NOMO-1 treated with dmso at 0.1 percent for 144 hours (cell line): Measurements from ENCODE around the gene RNF212.

Experiments
- DNase-seq: peaks from one replicate; lab custom pipeline; 2025; ENCODE audit not compliant: unreplicated experiment; lab: John Stamatoyannopoulos, UW

Gene RNF212

DNA sequence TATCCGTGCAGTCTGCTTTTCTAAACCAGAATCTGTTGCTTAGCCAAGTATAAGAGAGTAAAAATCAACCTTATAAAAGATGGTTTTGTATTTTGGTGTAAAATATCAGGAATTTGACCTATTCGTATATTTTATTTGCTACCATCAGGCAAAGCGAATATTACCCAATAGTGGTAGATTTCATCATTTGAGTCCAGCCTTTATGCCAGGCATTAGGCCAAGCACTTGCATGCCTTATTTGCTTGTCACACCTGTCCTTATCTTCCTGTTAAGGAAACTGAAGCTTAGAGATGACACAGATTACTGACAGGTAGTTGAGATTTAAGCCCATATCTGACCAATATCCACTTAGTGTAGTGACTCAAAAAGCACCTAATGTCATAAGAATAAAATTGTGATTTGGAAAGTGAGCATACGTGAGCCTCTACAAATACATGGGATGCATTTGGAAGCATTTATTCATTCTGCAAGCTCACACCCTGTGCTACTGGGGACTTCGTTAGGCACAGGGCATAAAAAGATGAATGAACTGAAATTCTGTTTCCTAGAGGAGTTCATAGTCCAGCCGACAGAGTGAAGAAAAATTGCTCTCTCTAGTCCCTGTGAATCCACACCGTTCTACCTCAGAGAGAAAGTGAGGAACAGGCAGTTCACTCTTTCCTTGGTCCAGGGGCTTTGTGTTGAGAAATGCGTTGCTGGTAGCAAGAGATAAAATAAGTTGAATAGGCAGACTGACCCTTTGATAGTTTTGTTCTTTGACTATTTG lies 2.3 kb upstream of the RNF212 start:
- DNase-seq: no peak

DNA sequence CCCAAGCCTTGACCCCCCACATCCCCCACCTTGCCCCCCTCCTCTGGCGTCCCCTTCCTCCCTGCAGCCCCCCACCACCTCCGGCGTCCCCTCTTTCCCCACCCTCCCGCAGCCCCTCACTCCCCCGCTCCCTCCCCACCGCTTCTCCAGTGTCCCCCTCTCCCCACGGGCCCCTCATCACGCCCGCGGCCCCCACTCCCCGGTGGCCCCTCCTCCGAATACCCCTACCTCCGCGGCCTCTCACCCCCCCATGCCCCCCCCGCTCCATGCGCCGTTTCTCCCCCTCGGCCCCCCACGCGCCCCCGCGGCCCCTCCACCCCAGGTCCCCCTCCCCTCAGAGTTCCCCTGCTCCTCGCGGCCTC lies 562 bp downstream of the RNF212 start:
- DNase-seq: no peak

DNA sequence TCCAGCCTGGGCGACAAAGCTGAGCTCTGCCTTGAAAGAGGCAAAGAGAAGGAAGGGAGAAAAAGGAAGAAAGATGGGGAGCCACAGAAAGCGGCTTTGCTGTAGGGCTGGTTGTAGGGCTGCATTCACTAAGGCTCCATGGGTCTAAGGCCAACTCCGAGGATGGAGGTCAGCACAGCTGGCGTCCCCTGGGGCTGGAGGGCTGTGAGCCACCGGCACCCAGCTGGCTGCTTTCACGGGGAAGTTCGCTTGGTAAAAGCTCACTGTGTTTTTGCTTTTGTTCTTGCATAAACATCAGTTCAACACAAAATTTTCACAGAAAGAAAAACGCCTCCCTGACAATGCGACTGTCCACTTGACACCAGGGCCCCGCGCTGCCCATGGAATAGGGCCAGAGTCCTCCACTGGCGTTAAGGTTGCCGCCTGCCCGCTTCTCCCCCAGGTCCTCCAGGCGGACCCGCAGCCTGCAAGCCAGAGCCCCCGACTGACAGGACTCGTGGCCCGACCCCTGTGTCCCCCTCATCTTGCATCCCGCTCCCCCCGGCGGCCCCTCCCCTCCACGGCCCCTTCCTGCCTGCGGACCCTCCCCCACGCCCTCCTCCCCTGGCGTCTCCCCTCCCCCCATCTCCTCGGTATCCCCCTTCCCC lies 1.1 kb downstream of the RNF212 start:
- no peak for DNase-seq

DNA sequence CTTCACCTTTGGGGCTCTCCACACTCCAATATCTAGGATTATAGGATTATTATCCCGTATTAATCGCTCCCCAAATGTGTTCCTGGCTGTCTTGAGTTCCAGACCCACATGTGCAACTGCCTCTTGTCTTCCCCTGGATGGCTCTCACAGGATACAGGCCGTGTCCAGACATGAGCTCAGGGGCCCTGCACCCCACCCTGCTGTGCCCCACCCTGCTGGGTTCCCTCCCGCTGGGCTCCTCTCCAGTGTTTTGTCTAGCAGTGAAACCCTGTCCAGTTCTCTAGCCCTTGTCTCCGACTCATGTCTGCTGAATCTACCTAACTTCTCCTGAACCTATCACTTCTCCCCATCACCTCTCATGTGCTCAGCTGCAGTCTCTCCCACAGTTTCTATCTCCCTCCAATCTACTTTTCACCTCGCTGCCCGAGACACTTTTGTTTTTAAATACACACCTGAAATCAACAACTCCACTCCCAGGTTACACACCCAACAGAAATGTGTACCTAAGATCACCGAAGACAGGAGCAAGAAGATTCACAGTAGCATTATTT lies 2.0 kb downstream of the RNF212 start:
- no peak for DNase-seq

DNA sequence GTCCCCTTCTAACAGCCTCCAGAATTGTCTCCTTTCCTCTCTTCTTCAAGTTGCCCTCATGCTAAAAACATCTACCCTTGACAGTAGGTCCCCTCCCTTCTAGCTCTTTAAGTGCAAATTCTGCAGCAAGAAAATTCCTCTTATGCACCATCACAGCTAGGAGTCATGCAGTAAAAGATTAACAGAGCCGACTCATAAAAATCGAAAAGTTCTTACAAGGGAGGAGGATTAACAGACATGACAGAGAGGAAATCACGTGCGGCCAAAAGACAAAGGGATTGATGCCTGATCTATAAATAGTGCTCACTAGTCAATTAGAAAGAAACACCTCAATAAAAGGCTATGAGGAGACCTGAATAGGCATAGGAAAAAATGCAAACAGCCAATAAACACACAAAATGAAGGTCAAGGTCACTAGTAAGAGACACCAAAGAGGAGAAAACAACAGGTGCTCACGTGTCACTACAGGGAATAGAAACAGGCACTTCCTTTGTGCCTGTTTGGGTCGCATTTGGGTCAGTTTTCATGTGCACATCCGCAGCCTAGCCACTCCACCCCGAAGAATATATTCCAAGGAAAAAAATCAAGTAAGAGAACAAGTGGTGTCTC lies 3.4 kb downstream of the RNF212 start:
- DNase-seq: no peak

DNA sequence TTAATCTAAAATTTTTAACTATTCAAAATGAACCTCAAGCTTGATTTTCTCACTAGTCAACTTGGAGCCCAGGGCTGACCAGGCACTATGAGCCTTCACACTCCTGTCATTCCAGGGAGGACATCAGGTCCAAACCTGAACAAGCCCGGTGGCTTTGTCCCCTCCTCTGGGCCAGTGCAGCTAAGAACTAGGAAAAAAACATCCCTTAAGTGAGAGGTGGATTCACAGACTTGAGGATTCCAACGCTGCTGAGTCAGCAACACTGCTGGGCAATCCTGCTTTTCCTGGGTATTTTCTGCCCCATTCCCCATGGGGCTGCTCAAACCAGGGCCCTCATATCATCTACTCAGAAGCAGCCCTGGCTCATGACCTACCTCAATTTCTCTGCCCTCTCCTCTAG lies 4.0 kb downstream of the RNF212 start:
- DNase-seq: no peak

DNA sequence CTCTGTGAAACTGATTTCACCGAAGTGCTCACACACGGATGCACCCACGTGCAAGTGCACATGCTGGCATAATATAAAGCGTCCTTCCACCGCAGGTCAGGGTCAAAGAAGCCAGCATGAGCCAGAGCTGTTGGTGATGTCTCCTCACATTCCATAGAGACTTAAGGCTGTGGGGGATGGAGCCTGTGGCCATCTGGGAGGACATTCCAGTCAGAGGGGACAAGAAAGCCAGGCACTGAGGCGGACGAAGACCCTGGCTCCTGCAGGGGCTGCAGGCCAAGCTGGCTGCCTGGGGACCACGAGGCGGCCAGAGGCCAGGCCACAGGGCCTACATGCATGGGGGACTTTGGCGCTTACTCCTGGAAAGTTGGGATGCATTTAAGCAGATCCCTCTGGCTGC lies 7.7 kb downstream of the RNF212 start:
- no peak for DNase-seq

DNA sequence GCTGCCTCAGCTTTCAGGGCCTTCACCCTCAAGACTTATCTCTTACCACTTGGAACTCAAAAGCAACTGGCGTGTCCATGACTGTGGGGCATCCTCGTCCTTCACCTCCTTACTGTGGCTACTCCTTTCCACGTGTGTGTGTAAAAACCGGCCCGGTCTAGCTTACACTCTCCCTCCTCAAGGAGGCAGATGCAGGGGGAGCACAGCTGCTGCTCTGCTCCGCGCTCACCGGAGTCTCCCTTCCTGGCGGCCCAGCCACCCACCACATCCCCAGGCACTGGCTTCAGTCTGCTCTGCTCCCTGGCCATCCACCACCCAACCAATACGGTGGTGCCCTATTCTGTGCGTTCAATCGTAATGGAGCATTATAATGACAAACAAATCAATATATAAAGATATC lies 8.3 kb downstream of the RNF212 start:
- no peak for DNase-seq

DNA sequence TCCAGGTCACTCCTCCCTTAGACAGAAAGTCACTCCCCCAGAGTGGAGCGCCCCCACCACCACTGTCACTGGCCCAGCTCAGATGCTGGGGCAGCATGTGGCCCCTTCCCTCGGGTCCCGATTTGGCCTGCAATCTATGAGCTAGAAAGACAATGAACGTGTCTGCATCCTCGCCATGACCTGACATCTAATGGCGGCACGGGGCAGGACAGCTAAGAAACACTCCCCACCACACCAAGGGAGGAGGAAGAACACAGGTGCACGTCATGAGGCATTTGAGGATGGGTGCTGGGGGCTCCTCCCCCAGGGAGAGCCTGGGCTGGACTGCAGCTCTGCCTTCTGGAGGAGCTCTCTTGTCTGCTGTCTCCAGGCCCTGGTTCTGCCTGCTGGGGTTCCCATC lies 8.7 kb downstream of the RNF212 start:
- no peak for DNase-seq

DNA sequence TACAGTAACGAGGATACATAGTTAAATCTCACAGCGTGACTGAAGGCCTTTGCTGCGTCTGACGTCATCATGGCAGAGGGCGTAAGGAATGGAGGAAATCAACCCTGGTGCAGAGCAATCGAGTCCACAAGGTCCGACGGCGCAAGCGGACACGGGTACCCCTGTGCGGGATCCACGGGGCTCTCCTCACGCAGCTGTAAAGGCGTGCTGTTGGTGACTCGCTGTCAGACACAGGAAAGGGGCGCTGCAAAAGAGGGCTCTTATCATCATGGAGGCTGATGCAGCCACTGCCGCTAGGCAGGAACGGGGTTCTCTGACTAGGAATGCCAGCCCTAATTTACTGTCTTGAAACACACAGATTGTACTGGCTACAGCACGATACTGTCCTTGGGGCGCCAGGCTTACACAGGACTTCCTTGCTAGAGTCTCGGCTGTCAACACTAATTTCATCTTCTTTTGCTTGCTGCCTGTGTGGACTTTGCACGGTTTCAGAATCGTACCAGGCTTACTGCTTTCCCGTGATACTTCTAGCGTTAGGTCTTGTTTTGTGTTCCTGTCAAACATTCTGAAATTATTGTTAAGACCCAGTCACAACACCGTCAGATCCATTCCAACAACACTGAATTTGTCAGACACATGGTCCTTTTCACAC lies 13.6 kb downstream of the RNF212 start:
- DNase-seq: no peak

DNA sequence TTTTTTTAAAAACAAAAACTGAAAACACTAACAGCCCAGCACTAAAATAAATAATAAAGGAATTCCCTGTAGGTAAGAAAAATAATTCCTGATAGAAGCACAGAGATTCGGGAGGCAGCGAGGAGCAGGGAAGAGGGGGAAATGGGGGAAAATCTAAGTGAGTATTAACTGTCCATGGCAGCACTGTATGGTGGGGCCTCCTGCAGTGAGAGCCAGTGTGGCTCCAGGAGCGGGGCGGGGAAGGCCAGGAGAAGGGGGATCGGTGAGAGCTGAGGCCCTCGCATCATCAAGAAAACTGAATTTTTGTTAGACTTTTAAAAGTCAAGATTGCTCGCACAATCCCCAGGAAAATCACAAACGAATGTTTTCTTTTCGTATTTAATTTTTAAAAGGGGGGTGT lies 14.1 kb downstream of the RNF212 start:
- DNase-seq: no peak

DNA sequence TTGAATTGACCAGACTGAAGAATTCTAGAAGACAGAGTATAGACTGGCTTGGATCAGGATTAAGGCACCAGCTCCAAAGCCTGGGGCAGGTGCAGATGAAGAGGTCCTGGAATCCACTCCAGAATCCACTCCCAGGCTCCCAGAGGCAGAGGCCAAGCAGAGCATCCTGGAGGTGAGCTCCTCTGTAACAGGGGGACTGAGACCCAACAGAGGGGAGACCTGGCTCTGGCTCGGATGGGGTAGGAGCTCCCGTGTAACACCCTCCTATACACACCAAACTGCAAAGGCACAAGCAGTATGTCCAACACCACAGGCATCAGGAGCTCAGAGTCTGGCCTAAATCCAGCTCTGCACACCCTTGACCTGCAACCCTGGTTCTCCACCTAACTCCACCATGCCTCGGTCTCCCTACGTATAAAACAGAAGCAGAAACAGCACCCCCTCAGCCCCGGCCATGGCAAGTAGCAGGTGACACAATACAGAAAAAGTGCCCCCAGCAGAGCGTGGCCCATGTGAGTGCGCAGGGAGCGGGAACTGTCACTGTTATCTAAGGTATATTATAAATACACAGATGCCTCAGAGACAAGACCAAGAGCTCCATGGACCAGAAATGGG lies 14.9 kb downstream of the RNF212 start:
- DNase-seq: no peak

DNA sequence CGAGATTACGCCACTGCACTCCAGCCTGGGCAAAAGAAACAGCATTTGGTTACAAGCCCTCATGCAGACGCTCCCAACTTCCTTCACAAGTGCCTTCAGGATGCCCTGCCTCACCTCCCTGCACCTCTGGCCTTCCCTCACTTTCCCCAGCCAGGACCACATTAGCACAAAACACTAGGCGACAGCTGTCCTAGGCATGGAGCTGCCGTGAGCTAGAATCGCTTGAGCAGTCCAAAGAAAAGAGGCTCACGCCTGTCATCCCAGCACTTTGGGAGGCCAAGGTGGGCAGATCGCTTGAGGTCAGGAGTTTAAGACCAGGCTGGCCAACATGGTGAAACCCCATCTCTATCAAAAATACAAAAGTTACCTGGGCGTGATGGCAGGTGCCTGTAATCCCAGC lies 15.8 kb downstream of the RNF212 start:
- no peak for DNase-seq

DNA sequence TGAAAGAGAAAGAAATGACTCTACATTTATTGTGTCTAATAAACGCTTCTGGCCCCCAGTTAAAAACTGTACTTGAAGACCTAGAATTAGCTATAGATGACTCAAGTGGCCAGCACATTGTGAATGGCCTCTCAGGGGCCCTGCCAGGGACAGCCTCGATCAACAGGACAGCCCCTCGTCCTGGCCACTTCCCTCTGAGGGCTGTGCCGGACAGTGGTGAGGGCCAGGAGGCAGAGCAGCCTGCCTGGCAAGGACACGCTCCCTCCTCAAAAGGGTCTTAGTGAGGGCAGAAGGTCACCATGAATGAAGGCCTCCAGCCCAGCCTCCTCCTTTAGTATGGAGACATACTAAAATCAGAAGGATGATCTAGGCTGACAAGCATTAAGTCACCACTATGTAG lies 16.5 kb downstream of the RNF212 start:
- DNase-seq: no peak

DNA sequence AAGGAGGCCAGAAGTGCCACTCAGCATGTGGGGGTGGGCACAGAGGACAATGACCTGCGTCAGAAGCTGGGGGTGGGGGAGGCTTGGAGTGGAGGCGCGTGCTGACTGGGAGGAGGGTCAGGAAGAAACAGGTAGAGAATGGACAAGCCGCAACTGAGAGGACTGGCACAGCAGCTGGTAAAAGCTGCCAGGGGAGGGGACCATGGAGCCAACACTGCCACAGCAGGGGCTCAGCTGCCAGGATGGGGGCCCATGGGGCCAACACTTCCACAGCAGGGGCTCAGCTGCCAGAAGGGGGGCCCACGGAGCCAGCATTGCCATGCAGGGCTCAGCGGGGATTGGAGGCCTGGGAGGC lies 19.1 kb downstream of the RNF212 start:
- DNase-seq: no peak

DNA sequence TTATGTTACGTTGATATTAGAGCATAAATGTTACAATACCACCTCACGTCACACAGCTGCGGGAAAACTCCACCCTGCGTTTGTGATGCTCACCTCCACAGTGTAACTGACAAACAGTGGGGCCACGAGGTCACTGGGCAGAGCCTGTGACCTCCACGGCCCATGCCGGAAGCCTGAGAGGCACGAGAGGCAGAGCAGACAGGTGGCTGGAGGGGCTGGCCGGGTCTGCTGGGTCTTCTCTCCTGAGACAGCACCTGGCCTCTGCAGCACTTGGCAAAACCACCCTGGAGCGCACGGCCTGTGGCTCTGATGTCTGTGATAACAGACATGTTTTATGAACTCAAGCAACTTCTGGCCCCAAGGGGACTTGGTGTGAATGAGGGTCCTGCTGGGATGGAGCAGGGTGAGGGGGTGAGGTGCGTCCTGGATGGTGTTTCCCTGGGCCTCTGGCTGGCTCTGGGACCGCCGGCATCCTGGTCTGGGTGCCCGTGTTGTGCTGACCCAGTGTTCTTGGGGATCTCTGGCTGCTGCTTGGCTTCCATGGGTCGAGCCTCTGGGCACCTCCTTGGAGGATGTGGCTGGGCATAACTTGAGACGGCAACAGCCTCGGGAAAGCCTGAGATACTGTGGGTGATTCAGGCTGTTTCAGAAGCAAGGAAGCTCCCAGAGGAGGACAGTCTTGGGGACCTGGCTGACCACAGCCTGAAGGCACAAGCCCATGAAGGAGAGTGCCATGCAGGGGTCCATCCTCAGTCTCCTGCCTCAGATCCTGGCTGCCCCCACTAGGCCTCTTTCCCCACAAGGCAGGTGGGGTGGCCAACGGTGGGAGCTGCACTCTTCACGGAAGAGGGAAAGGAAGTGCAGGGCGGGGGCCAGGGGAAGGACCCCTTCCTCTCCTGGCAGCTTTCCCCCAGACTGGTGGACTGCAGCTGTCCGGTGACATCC lies 19.7 kb downstream of the RNF212 start:
- no peak for DNase-seq

DNA sequence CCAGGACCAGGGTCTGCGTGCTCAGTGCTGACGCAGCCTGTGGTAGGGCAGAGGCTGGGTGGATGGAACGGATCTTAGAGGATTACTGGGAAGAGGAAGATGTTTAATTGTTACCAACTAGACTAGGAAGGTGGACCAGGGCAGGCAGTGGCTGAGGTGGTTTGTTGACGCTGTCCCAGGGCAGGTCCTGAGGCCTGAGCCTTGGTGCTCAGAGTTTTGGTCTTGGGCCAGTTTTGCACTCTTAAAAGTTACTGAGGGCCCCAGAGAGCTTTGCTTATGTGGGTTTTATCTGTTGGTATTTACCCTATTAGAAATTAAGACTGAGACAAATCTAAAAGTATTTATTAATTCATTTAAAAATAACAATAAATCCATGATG lies 20.4 kb downstream of the RNF212 start:
- DNase-seq: no peak

DNA sequence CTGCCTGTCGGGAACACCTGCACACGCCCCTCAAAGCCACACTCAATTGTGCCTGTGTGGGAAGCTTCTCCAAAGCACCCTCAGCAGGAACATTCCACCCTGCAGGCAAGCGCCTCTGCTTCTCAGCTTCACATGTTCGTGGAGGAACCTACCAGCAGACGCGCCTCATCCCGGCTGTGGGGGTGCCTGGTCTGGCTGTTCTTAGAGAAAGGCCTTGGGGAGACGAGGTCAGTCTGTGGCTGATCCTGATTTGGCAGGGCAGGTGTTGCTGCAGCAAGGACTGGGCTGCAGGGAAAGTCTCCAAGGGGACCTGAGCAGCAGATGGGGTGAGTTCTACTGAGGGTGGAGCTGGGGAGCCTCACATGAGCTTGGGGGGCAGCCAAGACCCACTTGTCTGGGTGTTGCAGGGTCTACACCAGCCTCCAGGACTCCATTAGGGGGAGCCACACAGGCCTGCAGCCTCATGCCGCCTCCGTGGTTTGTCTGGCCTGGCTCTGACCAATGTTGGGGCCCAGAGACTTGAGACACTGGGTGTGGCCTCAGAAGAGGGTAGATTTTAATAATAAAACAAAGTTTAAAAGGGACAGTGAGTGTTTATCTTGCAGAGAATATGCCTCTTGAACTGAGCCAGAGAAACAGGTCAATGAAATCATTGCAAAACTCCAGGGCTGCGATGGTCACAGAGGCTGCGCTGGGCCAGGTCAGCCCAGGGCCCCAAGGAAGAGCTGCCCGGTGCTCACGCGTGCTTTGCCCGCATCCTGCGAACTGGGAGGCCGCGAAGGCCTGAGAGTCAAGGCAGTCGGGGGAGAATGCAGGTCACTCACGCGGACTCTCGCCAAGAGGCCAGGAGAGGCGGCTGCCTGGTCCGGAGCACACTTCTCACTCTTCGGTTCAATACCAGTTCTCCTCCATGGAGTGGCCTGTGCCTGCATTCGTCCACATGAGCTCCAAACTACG lies 21.1 kb downstream of the RNF212 start:
- DNase-seq: no peak

DNA sequence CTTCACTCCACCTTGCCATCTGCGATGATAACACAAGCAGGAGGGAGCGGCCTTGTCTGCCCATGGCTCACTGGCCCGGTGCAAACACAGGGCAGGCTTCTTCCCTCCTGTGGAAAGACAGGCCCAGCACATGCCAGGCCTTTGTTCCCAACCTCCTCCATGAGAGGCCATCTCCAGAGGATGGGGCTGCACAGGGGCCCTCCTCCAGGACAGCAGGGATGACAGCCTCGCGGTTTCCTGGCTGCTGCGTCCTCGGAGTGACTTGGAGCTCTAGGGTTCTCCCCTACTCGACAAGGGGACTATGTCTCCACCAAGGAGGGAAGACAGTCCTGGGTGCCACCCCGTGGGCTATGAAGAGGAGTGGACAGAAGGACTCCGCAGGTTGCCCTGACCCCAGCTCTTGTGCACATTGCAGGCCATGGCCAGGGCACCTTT lies 21.8 kb downstream of the RNF212 start:
- DNase-seq: no peak
